GM21717 (cell line): Measurements from ENCODE around the gene GLA.
A peak's percentile ranks its signal among the peaks of the same experiment; 100 is the strongest.

Experiments used
- ATAC-seq: cut with Tn5 transposase; IDR thresholded peaks from one replicate; pipeline ENCODE4 v1.9.1; 2021; ENCODE audit warnings: mild to moderate bottlenecking, moderate library complexity; ENCODE audit not compliant: unreplicated experiment

Gene GLA

GRCh38 chrX:101398694-101399093, 9.0 kb downstream of the GLA start:
- ATAC-seq: no peak

- ATAC-seq: no peak
Measured at GRCh38 chrX:101397779-101398178, 9.9 kb downstream of the GLA start.

GRCh38 chrX:101395789-101396188, 11.9 kb downstream of the GLA start:
- no peak for ATAC-seq

GRCh38 chrX:101394372-101394771, 13.4 kb downstream of the GLA start:
- ATAC-seq: no peak

- no peak for ATAC-seq
Measured at GRCh38 chrX:101393530-101394305, 14.0 kb downstream of the GLA start.

GRCh38 chrX:101391831-101392230, 15.9 kb downstream of the GLA start:
- no peak for ATAC-seq

- peak; percentile 81 for ATAC-seq
Measured at GRCh38 chrX:101390664-101391525, 16.8 kb downstream of the GLA start, which contains the start of gene RPL36A. RPL36A (plus strand) TSS chrX:101391011; CDS start chrX:101391044, 33 bp downstream.

GRCh38 chrX:101388604-101389003, 19.1 kb downstream of the GLA start:
- no peak for ATAC-seq

- no peak for ATAC-seq
Measured at GRCh38 chrX:101386542-101386885, 21.2 kb downstream of the GLA start.

GRCh38 chrX:101385795-101386541, 21.8 kb downstream of the GLA start, which contains the start of gene BTK:
BTK (minus strand) TSS chrX:101386191; CDS start chrX:101375284, 10,907 bp downstream.
- peak; percentile 70 for ATAC-seq

- ATAC-seq: no peak
Measured at GRCh38 chrX:101385026-101385684, 22.6 kb downstream of the GLA start.

GRCh38 chrX:101383679-101384205, 24.0 kb downstream of the GLA start:
- peak; percentile 75 for ATAC-seq

- no peak for ATAC-seq
Measured at GRCh38 chrX:101377547-101377946, 30.2 kb downstream of the GLA start.

- peak; percentile 83 for ATAC-seq
Measured at GRCh38 chrX:101370888-101371504, 36.7 kb downstream of the GLA start.

- no peak for ATAC-seq
Measured at GRCh38 chrX:101369687-101370086, 38.0 kb downstream of the GLA start.

- ATAC-seq: no peak
Measured at GRCh38 chrX:101368800-101369199, 38.9 kb downstream of the GLA start.

- ATAC-seq: no peak
Measured at GRCh38 chrX:101365301-101365795, 42.4 kb downstream of the GLA start.

- ATAC-seq: no peak
Measured at GRCh38 chrX:101362757-101363156, 45.0 kb downstream of the GLA start.

- ATAC-seq: no peak
Measured at GRCh38 chrX:101362116-101362515, 45.6 kb downstream of the GLA start.

GRCh38 chrX:101360390-101360789, 47.3 kb downstream of the GLA start:
- no peak for ATAC-seq
